NT2/D1 (cell line): ENCODE results near the gene NSL1.

Source experiments
- SUZ12 ChIP-seq: IDR thresholded peaks from 2 replicates; pipeline ENCODE4 v1.6.1; 2011; ENCODE audit not compliant: insufficient read length, insufficient read depth; ENCODE audit errors: extremely low read depth
- YY1 ChIP-seq: IDR thresholded peaks from 2 replicates; pipeline ENCODE4 v1.6.1; 2011; ENCODE audit not compliant: insufficient read length, insufficient read depth
- ZNF274 ChIP-seq: IDR thresholded peaks from 2 replicates; pipeline ENCODE4 v1.6.1; 2011; ENCODE audit warnings: mild to moderate bottlenecking, low read depth, low read length

DNA sequence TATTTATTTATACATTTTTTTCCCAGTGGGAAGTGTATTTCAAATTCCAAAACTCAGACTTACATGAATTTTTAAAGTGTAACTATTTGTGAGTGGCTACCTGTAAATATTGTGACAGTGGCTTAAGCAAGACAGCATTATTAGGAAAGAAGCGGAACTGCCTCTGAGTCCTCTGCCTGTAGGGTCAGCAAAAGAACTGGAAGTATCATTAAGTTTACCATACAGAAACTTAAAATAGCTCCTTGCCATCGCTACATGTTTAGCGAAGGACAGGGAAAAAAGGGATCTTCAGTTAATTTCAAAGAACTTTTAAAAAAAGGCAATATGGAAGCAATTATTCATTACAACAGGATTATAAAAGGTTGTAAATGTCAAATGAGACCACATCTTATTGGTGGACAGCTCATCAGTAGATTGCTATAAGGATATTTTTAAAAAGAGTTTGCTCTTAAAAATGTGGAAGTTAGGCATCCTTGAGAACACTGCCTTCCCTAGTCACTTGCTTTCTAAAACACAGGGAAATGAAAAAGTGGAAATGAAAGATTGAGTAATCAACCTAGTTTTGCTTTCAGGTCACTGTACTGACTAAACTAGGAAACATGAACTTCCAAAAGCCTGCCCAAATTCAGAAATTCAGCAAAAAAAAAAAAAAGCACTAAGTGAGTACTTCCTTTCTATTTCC is 39.2 kb downstream of the NSL1 start:
- no peak for TF ChIP-seq YY1
- TF ChIP-seq ZNF274: no peak
- TF ChIP-seq SUZ12: no peak
